WTC11 (cell line): ENCODE results near the gene MTSS2.

Experiments used
- ATF1 ChIP-seq: sonication (generic); formaldehyde crosslinking; IDR thresholded peaks from 2 replicates; pipeline ENCODE4 v1.8.1; 2023; ENCODE audit warnings: mild to moderate bottlenecking, moderate library complexity, missing genetic modification reagents
- KAT7 ChIP-seq: sonication (generic); formaldehyde crosslinking; IDR thresholded peaks from 2 replicates; pipeline ENCODE4 v1.8.1; 2023; ENCODE audit warnings: missing genetic modification reagents, mild to moderate bottlenecking, borderline replicate concordance
- PRRX2 ChIP-seq: fragments of 250-450 bp; sonication (Bioruptor Pico); IDR thresholded peaks from 2 replicates; pipeline ENCODE4 v1.8.0; 2021; ENCODE audit warnings: mild to moderate bottlenecking
- SMAD3 ChIP-seq: sonication (generic); formaldehyde crosslinking; IDR thresholded peaks from 2 replicates; pipeline ENCODE4 v1.8.0; 2022; ENCODE audit warnings: missing genetic modification reagents, mild to moderate bottlenecking, borderline replicate concordance
- SP1 ChIP-seq: sonication (generic); formaldehyde crosslinking; conservative IDR thresholded peaks from 2 replicates; pipeline ENCODE4 v1.8.1; 2022; ENCODE audit warnings: missing genetic modification reagents
- ZNF121 ChIP-seq: sonication (generic); formaldehyde crosslinking; IDR thresholded peaks from 2 replicates; pipeline ENCODE4 v1.8.0; 2023; ENCODE audit warnings: missing genetic modification reagents
- TF ChIP-seq, protein P1 (sequence below): sonication (generic); formaldehyde crosslinking; IDR thresholded peaks from 2 replicates; pipeline ENCODE4 v1.8.0; 2022; ENCODE audit warnings: mild to moderate bottlenecking, missing genetic modification reagents
- TF ChIP-seq, protein P2 (sequence below): fragments of 200-600 bp; IDR thresholded peaks from 2 replicates; pipeline ENCODE4 v1.8.0; 2022; ENCODE audit warnings: antibody characterized with exemption
- TF ChIP-seq, protein P3 (sequence below): sonication (generic); formaldehyde crosslinking; IDR thresholded peaks from 2 replicates; pipeline ENCODE4 v1.8.1; 2023; ENCODE audit warnings: mild to moderate bottlenecking, moderate library complexity, missing genetic modification reagents
- TF ChIP-seq, protein P4 (sequence below): sonication (generic); formaldehyde crosslinking; IDR thresholded peaks from 2 replicates; pipeline ENCODE4 v1.8.1; 2023; ENCODE audit warnings: mild to moderate bottlenecking, missing genetic modification reagents, borderline replicate concordance
- TF ChIP-seq, protein P5 (sequence below): sonication (generic); formaldehyde crosslinking; IDR thresholded peaks from 2 replicates; pipeline ENCODE4 v1.8.1; 2023; ENCODE audit warnings: mild to moderate bottlenecking, missing genetic modification reagents, moderate library complexity
- TF ChIP-seq, protein P6 (sequence below): sonication (generic); formaldehyde crosslinking; IDR thresholded peaks from 2 replicates; pipeline ENCODE4 v1.8.1; 2022; ENCODE audit warnings: low read depth, mild to moderate bottlenecking, moderate library complexity, missing genetic modification reagents, borderline replicate concordance
- TF ChIP-seq, protein P7 (sequence below): sonication (generic); formaldehyde crosslinking; IDR thresholded peaks from 2 replicates; pipeline ENCODE4 v1.8.0; 2022; ENCODE audit warnings: mild to moderate bottlenecking, missing genetic modification reagents
- TF ChIP-seq, protein P8 (sequence below): sonication (generic); formaldehyde crosslinking; IDR thresholded peaks from 2 replicates; pipeline ENCODE4 v1.8.1; 2023; ENCODE audit warnings: mild to moderate bottlenecking, missing genetic modification reagents

DNA sequence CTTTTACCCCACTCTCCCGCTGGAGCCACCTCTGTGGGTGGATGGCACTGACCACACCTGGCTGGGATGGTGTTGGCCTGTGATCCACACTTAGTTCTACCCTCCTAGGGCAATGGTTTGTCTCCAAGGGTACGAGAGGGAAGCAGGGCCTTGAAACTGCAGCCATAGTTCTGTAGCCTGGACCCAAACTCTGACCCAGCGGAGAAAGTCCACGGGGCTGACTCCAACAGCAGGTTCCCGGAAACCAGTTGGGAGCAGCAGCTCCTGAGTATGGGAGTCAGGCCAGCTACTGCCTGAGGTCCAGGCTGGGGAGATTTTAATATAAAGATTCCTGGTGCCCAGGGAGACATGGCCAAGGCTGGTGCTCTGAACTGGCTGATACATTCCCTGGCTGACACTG is 23.6 kb upstream of the MTSS2 start:
- TF ChIP-seq, protein P1, sequence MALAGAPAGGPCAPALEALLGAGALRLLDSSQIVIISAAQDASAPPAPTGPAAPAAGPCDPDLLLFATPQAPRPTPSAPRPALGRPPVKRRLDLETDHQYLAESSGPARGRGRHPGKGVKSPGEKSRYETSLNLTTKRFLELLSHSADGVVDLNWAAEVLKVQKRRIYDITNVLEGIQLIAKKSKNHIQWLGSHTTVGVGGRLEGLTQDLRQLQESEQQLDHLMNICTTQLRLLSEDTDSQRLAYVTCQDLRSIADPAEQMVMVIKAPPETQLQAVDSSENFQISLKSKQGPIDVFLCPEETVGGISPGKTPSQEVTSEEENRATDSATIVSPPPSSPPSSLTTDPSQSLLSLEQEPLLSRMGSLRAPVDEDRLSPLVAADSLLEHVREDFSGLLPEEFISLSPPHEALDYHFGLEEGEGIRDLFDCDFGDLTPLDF (CRISPR knock-in tag) = no peak
- TF ChIP-seq, protein P2, sequence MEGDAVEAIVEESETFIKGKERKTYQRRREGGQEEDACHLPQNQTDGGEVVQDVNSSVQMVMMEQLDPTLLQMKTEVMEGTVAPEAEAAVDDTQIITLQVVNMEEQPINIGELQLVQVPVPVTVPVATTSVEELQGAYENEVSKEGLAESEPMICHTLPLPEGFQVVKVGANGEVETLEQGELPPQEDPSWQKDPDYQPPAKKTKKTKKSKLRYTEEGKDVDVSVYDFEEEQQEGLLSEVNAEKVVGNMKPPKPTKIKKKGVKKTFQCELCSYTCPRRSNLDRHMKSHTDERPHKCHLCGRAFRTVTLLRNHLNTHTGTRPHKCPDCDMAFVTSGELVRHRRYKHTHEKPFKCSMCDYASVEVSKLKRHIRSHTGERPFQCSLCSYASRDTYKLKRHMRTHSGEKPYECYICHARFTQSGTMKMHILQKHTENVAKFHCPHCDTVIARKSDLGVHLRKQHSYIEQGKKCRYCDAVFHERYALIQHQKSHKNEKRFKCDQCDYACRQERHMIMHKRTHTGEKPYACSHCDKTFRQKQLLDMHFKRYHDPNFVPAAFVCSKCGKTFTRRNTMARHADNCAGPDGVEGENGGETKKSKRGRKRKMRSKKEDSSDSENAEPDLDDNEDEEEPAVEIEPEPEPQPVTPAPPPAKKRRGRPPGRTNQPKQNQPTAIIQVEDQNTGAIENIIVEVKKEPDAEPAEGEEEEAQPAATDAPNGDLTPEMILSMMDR = no peak
- TF ChIP-seq, protein P3, sequence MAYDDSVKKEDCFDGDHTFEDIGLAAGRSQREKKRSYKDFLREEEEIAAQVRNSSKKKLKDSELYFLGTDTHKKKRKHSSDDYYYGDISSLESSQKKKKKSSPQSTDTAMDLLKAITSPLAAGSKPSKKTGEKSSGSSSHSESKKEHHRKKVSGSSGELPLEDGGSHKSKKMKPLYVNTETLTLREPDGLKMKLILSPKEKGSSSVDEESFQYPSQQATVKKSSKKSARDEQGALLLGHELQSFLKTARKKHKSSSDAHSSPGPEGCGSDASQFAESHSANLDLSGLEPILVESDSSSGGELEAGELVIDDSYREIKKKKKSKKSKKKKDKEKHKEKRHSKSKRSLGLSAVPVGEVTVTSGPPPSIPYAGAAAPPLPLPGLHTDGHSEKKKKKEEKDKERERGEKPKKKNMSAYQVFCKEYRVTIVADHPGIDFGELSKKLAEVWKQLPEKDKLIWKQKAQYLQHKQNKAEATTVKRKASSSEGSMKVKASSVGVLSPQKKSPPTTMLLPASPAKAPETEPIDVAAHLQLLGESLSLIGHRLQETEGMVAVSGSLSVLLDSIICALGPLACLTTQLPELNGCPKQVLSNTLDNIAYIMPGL (CRISPR knock-in tag) = no peak
- TF ChIP-seq ZNF121 (CRISPR knock-in tag) = no peak
- TF ChIP-seq, protein P4, sequence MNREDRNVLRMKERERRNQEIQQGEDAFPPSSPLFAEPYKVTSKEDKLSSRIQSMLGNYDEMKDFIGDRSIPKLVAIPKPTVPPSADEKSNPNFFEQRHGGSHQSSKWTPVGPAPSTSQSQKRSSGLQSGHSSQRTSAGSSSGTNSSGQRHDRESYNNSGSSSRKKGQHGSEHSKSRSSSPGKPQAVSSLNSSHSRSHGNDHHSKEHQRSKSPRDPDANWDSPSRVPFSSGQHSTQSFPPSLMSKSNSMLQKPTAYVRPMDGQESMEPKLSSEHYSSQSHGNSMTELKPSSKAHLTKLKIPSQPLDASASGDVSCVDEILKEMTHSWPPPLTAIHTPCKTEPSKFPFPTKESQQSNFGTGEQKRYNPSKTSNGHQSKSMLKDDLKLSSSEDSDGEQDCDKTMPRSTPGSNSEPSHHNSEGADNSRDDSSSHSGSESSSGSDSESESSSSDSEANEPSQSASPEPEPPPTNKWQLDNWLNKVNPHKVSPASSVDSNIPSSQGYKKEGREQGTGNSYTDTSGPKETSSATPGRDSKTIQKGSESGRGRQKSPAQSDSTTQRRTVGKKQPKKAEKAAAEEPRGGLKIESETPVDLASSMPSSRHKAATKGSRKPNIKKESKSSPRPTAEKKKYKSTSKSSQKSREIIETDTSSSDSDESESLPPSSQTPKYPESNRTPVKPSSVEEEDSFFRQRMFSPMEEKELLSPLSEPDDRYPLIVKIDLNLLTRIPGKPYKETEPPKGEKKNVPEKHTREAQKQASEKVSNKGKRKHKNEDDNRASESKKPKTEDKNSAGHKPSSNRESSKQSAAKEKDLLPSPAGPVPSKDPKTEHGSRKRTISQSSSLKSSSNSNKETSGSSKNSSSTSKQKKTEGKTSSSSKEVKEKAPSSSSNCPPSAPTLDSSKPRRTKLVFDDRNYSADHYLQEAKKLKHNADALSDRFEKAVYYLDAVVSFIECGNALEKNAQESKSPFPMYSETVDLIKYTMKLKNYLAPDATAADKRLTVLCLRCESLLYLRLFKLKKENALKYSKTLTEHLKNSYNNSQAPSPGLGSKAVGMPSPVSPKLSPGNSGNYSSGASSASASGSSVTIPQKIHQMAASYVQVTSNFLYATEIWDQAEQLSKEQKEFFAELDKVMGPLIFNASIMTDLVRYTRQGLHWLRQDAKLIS = no peak
- TF ChIP-seq SMAD3 (CRISPR knock-in tag) = no peak
- no peak for TF ChIP-seq KAT7 (CRISPR knock-in tag)
- TF ChIP-seq, protein P5, sequence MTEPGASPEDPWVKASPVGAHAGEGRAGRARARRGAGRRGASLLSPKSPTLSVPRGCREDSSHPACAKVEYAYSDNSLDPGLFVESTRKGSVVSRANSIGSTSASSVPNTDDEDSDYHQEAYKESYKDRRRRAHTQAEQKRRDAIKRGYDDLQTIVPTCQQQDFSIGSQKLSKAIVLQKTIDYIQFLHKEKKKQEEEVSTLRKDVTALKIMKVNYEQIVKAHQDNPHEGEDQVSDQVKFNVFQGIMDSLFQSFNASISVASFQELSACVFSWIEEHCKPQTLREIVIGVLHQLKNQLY = no peak
- TF ChIP-seq ATF1 (CRISPR knock-in tag) = no peak
- no peak for TF ChIP-seq PRRX2 (CRISPR knock-in tag)
- TF ChIP-seq, protein P6, sequence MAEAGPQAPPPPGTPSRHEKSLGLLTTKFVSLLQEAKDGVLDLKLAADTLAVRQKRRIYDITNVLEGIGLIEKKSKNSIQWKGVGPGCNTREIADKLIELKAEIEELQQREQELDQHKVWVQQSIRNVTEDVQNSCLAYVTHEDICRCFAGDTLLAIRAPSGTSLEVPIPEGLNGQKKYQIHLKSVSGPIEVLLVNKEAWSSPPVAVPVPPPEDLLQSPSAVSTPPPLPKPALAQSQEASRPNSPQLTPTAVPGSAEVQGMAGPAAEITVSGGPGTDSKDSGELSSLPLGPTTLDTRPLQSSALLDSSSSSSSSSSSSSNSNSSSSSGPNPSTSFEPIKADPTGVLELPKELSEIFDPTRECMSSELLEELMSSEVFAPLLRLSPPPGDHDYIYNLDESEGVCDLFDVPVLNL = no peak
- TF ChIP-seq, protein P7, sequence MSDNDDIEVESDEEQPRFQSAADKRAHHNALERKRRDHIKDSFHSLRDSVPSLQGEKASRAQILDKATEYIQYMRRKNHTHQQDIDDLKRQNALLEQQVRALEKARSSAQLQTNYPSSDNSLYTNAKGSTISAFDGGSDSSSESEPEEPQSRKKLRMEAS (CRISPR knock-in tag) = no peak
- TF ChIP-seq, protein P8, sequence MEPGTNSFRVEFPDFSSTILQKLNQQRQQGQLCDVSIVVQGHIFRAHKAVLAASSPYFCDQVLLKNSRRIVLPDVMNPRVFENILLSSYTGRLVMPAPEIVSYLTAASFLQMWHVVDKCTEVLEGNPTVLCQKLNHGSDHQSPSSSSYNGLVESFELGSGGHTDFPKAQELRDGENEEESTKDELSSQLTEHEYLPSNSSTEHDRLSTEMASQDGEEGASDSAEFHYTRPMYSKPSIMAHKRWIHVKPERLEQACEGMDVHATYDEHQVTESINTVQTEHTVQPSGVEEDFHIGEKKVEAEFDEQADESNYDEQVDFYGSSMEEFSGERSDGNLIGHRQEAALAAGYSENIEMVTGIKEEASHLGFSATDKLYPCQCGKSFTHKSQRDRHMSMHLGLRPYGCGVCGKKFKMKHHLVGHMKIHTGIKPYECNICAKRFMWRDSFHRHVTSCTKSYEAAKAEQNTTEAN (CRISPR knock-in tag) = no peak
- TF ChIP-seq SP1 = no peak
